Heart right ventricle (tissue), 16 donors: ENCODE measurements around the gene RSPO3. TPM values are rescaled to one million over a fixed set of nuclear protein-coding genes. Genes with fewer than 3 reads are reported as not detected.
A peak's percentile ranks its signal among the peaks of the same experiment; 100 is the strongest.

ENCODE experiments used
- ATAC-seq, 8 donors: fragments of 200-7000 bp; cut with Tn5 transposase; one replicate each; pipeline ENCODE4 v1.9.1; 2020; ENCODE audit warnings: mild to moderate bottlenecking in 8 of 8, moderate library complexity in 8 of 8, moderate number of reproducible peaks in 1 of 8
- DNase-seq, 2 donors: peaks; one replicate each; pipeline ENCODE4 v3.0.0-alpha.2; 2020
- H3K27ac ChIP-seq, 10 donors: fragments of 200-600 bp; sonication (generic) in 2 of 10; one replicate each; pipeline versions ENCODE4 v1.5.0 to v1.8.0; 2020 to 2022; ENCODE audit warnings: mild to moderate bottlenecking in 3 of 10
- H3K27me3 ChIP-seq, 7 donors: fragments of 200-600 bp; one replicate each; pipeline ENCODE4 v1.8.0; 2021 to 2022; ENCODE audit warnings: mild to moderate bottlenecking in 2 of 7
- H3K36me3 ChIP-seq, 9 donors: fragments of 200-600 bp; sonication (generic) in 1 of 9; one replicate each; pipeline versions ENCODE4 v1.5.0 to v1.8.0; 2020 to 2022; ENCODE audit warnings: mild to moderate bottlenecking in 2 of 9
- H3K4me1 ChIP-seq, 9 donors: fragments of 200-600 bp; sonication (generic) in 1 of 9; one replicate each; pipeline versions ENCODE4 v1.5.0 to v1.8.0; 2020 to 2022; ENCODE audit warnings: mild to moderate bottlenecking in 4 of 9
- H3K4me3 ChIP-seq, 10 donors: fragments of 200-600 bp; sonication (generic) in 2 of 10; one replicate each; pipeline versions ENCODE4 v1.5.0 to v1.8.0; 2020 to 2022; ENCODE audit warnings: mild to moderate bottlenecking in 7 of 10, moderate library complexity in 2 of 10
- H3K9me3 ChIP-seq, 11 donors: fragments of 200-600 bp in 10 of 11; sonication (generic) in 2 of 11; one replicate each; pipeline versions ENCODE4 v1.5.0 to v1.8.0; 2013 to 2022; ENCODE audit warnings: mild to moderate bottlenecking in 2 of 11, control low read depth in 1 of 11, moderate library complexity in 1 of 11
- CTCF ChIP-seq, 9 donors: fragments of 200-600 bp; sonication (generic) in 2 of 9; IDR thresholded peaks; one replicate each; pipeline versions ENCODE4 v1.5.0 to v1.8.0; 2021 to 2022; ENCODE audit warnings: antibody characterized with exemption in 9 of 9, mild to moderate bottlenecking in 5 of 9, moderate library complexity in 1 of 9
- WGBS, 2 donors: extraction: QIAGEN DNeasy Blood & Tissue Kit; methylation state at CpG; one replicate each; pipeline ENCODE4 v1.1.7; 2013; ENCODE audit warnings: inconsistent platforms in 1 of 2; 5-methylcytosine and 5-hydroxymethylcytosine counted together
- intact Hi-C, 10 donors: fragments of 100-400 bp; cut with DNase I; formaldehyde crosslinking; loops; one replicate each; pipeline versions ENCODE4 v1.11.1 to v1.14.2; 2022
- polyA plus RNA-seq, 2 donors: library from polyadenylated mRNA; stranded (reverse); fragments of 200-250 nt; gene quantifications; one replicate each; pipeline ENCODE4 v1.2.3, GENCODE V29; 2013
- total RNA-seq, 10 donors: library from RNA; stranded (reverse); fragmentation: NEBNext Ultra II Directional in 3 of 10; extraction: Animal tissue kit (Norgen Biotek cat#: 25700) in 3 of 10; gene quantifications; one replicate each; pipeline versions ENCODE4 v1.2.1 to v1.2.4, GENCODE V29; 2021 to 2023
- donor health status: Arrhythmogenic right ventricular cardiomyopathy.
- donor health status: ischemic (EF 13 %, LVEDD 7.1; RV severe dilation, severe dysfunction).
- donor health status: healthy with polysubstance abuse.
- donor health status: DM: no; HTN: yes; CAD: no.
- donor health status: DM: no; HTN: no; CAD: no.
- donor health status: ischemic (EF 25% LVEDD 6.9; RV normal size, moderate dysfunction).
- donor health status: ischemic (EF 25% LVEDD 5.7; RV mildly dilated, moderate dysfunction).
- donor health status: healthy.
- donor health status: DM: yes; HTN: yes; CAD: no.
- donor health status: Ischemic cardiomyopathy.
- donor health status: ischemic (EF 35%, LVEDD 5.7; RV mildly dilated, moderate dysfunction).
- donor health status: nonischemic (EF 11% LVEDD 7.7; RV severe dilation, severe dysfunction).
- donor health status: DM: yes; HTN: yes; CAD: no.
- donor health status: PGD.
- donor health status: ischemic (EF 29% LVEDD 5.4; RV normal size, mild dysfunction).
- donor health status: nonischemic (EF 23%, LVEDD 6.1; RV moderate dilation, normal function).

Gene RSPO3
- total and polyA plus RNA-seq, 12 donors, result 0.20 to 0.73 (median 0.37) TPM; not detected in 1

DNA sequence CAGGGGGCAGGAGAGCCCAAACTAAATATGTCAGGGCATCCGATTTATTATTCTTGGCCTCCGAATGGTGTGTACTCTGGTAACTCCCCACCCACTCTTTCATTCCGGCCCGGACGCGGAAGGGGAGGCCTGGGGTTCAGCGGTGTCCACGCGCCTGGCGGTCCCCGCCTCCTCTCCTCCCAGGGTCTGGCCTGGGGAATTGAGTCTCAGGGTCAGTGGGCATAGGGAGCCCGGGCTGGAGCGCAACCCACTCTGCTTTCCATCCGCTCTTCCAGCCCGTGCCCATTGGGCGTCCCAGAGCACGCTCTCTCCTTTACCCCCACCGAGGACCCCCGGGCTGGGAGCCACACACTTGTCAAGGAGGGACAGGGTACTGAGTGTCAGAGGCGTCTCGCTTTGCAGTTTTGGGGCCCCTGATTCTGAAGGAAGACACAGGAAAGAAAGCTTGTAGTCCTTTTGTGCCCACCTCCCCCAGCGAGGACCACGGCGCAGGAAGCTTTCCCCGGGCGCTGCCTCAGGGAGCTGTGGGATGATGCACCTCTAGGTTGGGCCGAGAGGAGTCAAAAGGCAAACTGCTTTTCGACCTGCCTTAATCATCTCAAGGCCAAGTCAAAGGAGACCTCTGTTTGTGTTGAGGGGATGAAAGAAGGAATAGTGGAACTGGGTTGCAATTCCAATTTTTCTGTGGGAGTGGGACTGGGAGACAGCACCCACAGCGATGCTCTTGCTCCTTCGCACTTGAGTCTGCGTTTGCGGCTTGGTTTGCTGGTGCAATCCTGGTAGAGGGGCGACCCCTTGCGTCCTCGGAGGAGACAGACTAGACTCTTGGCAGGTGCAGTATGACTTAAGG, 2.5 kb downstream of the RSPO3 start:
- Histone ChIP-seq H3K4me1 (peaks cover 4 to 31% (median 25%) of the 10 kb centered on the region in 9 donors), H3K27me3 (peaks cover 10 to 96% (median 68%) of the 10 kb centered on the region in 7 donors), H3K36me3 (no peaks in the 10 kb centered on the region), H3K4me3 (peak overlapping the region in 7 of 10 donors; percentile 31 to 60 (median 57)), H3K9me3 (no peaks in the 10 kb centered on the region), H3K27ac (no peak overlapping the region)
- WGBS, 2 donors, result 6% methylated on average over 35 of the region's 35 CpGs
- peak; percentile 60 to 64 for DNase-seq
- intact Hi-C loops, result loop anchor here in 9 of 10 donors (2.0 to 10.0 kb wide), 6 partner anchors 314 to 1126 kb away; no protein-coding TSS in a partner anchor
- peak; percentile 54 to 87 (median 83) for ATAC-seq
- peak in 8 of 9 donors; percentile 37 to 80 (median 72) for TF ChIP-seq CTCF (IDR thresholded peaks at IDR 0.05)

DNA sequence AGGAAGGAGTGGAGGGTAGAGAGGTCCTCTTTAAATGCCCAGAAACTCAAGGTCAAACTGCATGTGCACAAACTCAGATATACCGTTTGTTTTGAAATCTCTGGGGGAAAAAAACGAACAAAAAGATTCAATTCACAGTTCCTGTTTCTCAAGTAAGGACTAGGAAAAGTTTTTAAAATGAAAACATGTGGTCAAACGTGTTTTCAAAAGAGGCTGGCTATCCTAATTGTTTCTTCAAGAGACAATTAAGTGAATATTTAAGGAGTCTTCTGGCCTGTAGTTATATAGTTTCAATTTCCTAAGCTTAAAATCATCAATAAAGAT, 3.1 kb downstream of the RSPO3 start:
- no peak for DNase-seq
- no peak overlapping the region for H3K27ac ChIP-seq
- H3K27me3 ChIP-seq, result peaks cover 10 to 93% (median 73%) of the 10 kb centered on the region in 7 donors
- intact Hi-C loops, result loop anchor here in 9 of 10 donors (2.0 to 10.0 kb wide), 6 partner anchors 314 to 1127 kb away; no protein-coding TSS in a partner anchor
- H3K4me3 ChIP-seq, result no peak overlapping the region
- no peak for ATAC-seq
- no peak for TF ChIP-seq CTCF (IDR thresholded peaks at IDR 0.05)
- WGBS, 2 donors, result 20 to 24% methylated on average over 3 of the region's 3 CpGs
- no peaks in the 10 kb centered on the region for H3K9me3 ChIP-seq
- H3K36me3 ChIP-seq, result no peaks in the 10 kb centered on the region
- peaks cover 4 to 31% (median 25%) of the 10 kb centered on the region in 9 donors for H3K4me1 ChIP-seq

DNA sequence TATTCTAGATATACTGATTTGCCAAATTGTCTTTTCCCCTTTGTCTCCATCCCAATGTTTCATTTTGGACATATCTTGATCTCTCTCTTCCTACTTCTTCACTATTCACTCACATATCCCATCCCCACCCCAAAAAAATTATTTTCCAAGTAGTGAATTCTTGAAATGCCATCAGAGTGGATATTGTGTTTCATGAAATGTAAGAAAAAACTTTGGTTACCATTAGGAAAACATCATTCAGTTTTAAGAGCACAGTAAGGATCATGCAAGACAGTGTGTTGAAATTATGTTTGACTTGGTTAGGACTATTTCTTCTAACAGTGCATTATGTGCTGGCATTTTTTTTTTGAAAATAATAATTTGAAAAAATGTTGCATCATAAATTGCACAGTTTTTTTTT, 5.7 kb downstream of the RSPO3 start:
- DNase-seq (no peak), ATAC-seq (no peak)
- no peaks in the 10 kb centered on the region for H3K36me3 ChIP-seq
- no peaks in the 10 kb centered on the region for H3K9me3 ChIP-seq
- no peak overlapping the region for H3K27ac ChIP-seq
- intact Hi-C loops, result loop anchor here in 8 of 10 donors (5.0 to 10.0 kb wide), 5 partner anchors 317 to 1129 kb away; no protein-coding TSS in a partner anchor
- no peak overlapping the region for H3K4me3 ChIP-seq
- no peak for TF ChIP-seq CTCF (IDR thresholded peaks at IDR 0.05)
- peaks cover 8 to 69% (median 52%) of the 10 kb centered on the region in 7 donors for H3K27me3 ChIP-seq
- peaks cover 4 to 22% (median 21%) of the 10 kb centered on the region in 9 donors for H3K4me1 ChIP-seq

DNA sequence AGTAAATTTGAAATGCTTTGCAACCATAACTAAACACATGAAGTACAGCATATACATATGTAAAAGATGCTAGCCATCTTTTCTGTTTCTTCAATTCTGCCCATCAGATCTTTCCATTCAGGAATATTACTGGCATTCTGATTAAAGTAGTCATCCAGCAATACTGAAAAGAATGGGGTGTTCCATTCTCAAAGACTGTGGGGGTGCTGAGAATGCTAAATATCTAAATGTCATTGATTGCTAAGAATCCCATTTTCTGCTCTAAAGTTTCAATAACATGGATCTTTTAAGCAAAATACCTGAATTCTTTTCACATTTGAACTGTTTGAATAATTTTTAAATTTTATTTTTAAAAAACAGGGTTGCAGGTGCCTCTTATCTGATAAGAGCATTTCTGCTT, 6.2 kb downstream of the RSPO3 start:
- Histone ChIP-seq H3K4me1 (peaks cover 4 to 17% (median 16%) of the 10 kb centered on the region in 9 donors), H3K4me3 (no peak overlapping the region), H3K27me3 (peaks cover 4 to 64% (median 47%) of the 10 kb centered on the region in 7 donors), H3K36me3 (no peaks in the 10 kb centered on the region), H3K27ac (no peak overlapping the region), H3K9me3 (no peaks in the 10 kb centered on the region)
- DNase-seq, result no peak
- intact Hi-C loops, result loop anchor here in 8 of 10 donors (5.0 to 10.0 kb wide), 5 partner anchors 317 to 1130 kb away; no protein-coding TSS in a partner anchor
- TF ChIP-seq CTCF (IDR thresholded peaks at IDR 0.05), result no peak
- ATAC-seq, result no peak
